ENCODE data around the gene GRN. TPM values are rescaled to one million over a fixed set of nuclear protein-coding genes. Genes with fewer than 3 reads are reported as not detected.

Gene GRN
- total and polyA plus RNA-seq, 2 of the 13 experiments (the other 11 are each of a cell fraction or from before 2014, with no cell fraction given), result 86.6 to 143 TPM

- no peak for TF ChIP-seq E2F5 (CRISPR knock-in tag; conservative IDR thresholded peaks at IDR 0.05)
- TF ChIP-seq TFDP2 (CRISPR knock-in tag; IDR thresholded peaks at IDR 0.05), result no peak
- no peak for TF ChIP-seq MED1 (CRISPR knock-in tag; IDR thresholded peaks at IDR 0.05)
- TF ChIP-seq AKAP8 (CRISPR knock-in tag; IDR thresholded peaks at IDR 0.05), result peak; percentile 88; the same call in 1 of the 2 replicates
- TF ChIP-seq ZBTB7B (CRISPR knock-in tag; IDR thresholded peaks at IDR 0.05), result no peak
- no peak for TF ChIP-seq SMC3 (IDR thresholded peaks at IDR 0.05; ENCODE audit: low read length)
- peak; percentile 54 for TF ChIP-seq POLR2G (IDR thresholded peaks at IDR 0.05; ENCODE audit: low read depth, low read length)
- TF ChIP-seq KDM6A (CRISPR knock-in tag; IDR thresholded peaks at IDR 0.05; ENCODE audit: low read depth), result no peak
- no peak for TF ChIP-seq THAP8 (CRISPR knock-in tag; IDR thresholded peaks at IDR 0.05; ENCODE audit: borderline replicate concordance)
- no peak for TF ChIP-seq CBFB (CRISPR knock-in tag; IDR thresholded peaks at IDR 0.05)
- TF ChIP-seq ZNF362 (CRISPR knock-in tag; IDR thresholded peaks at IDR 0.05; ENCODE audit: borderline replicate concordance), result no peak
- TF ChIP-seq ZNF687 (CRISPR knock-in tag; IDR thresholded peaks at IDR 0.05), result peak; percentile 18
- 0 out of 2 replicates have a peak, but pooled peaks have one; percentile 4 for TF ChIP-seq ZFY (CRISPR knock-in tag; IDR thresholded peaks at IDR 0.05)
- 0 out of 2 replicates have a peak, but pooled peaks have one; percentile 50 for TF ChIP-seq PRMT3 (CRISPR knock-in tag; IDR thresholded peaks at IDR 0.05; ENCODE audit: borderline replicate concordance, low read depth)
- TF ChIP-seq SOX6 (IDR thresholded peaks at IDR 0.05), result no peak
- no peak for TF ChIP-seq SOX6 (CRISPR knock-in tag; IDR thresholded peaks at IDR 0.05)
- 0 out of 2 replicates have a peak, but pooled peaks have one; percentile 20 for TF ChIP-seq TBX2 (CRISPR knock-in tag; IDR thresholded peaks at IDR 0.05; ENCODE audit: borderline replicate concordance)
- TF ChIP-seq PLSCR1 (CRISPR knock-in tag; IDR thresholded peaks at IDR 0.05; ENCODE audit: borderline replicate concordance), result no peak
Observed at GRCh38 chr17:44318077-44318892, 26.8 kb upstream of the GRN start (continued).
